HL-60 (cell line): ENCODE measurements around the gene CD93.

ENCODE experiments used
- DNase-seq, 2 experiments: peaks; one replicate each; pipeline ENCODE4 v3.0.0-alpha.2; 2010 to 2020; ENCODE audit warnings: low read depth in 1 of 2, low spot score in 1 of 2
- H3K27ac ChIP-seq: fragments of 250-450 bp; sonication (Bioruptor Pico); replicated peaks from 2 replicates; pipeline ENCODE4 v1.5.1; 2020; ENCODE audit warnings: mild to moderate bottlenecking, moderate library complexity
- H3K27me3 ChIP-seq: fragments of 250-450 bp; sonication (Bioruptor Pico); 2 replicates; pipeline ENCODE4 v1.5.1; 2021; ENCODE audit warnings: mild to moderate bottlenecking, moderate library complexity; ENCODE audit not compliant: insufficient read depth, poor library complexity, severe bottlenecking
- H3K4me3 ChIP-seq: replicated peaks from 2 replicates; pipeline ENCODE4 v1.5.1; 2011; ENCODE audit warnings: mild to moderate bottlenecking, control low read depth, low read length; ENCODE audit not compliant: insufficient read depth
- GABPA ChIP-seq: IDR thresholded peaks from 2 replicates; pipeline ENCODE4 v1.6.1; 2012; ENCODE audit warnings: low read depth
- POLR2AphosphoS5 ChIP-seq: IDR thresholded peaks from 2 replicates; pipeline ENCODE4 v1.6.1; 2012; ENCODE audit warnings: low read depth
- REST ChIP-seq: IDR thresholded peaks from 2 replicates; pipeline ENCODE4 v1.6.1; 2012; ENCODE audit warnings: low read depth; ENCODE audit not compliant: insufficient replicate concordance
- SPI1 ChIP-seq: IDR thresholded peaks from 2 replicates; pipeline ENCODE4 v1.6.1; 2012; ENCODE audit warnings: low read depth, mild to moderate bottlenecking, borderline replicate concordance
- TF ChIP-seq, protein P1 (sequence below): IDR thresholded peaks from one replicate; pipeline ENCODE4 v1.5.1; 2011; ENCODE audit warnings: low read length, control low read depth, inconsistent platforms; ENCODE audit not compliant: insufficient read depth

CD93 gene

GRCh38 chr20:23039885-23040508, 46.1 kb downstream of the CD93 start:
- no peak overlapping the region for H3K4me3 ChIP-seq
- DNase-seq, result no peak
- TF ChIP-seq GABPA (no peak), REST (no peak), SPI1 (no peak), POLR2AphosphoS5 (no peak)
- TF ChIP-seq, protein P1, sequence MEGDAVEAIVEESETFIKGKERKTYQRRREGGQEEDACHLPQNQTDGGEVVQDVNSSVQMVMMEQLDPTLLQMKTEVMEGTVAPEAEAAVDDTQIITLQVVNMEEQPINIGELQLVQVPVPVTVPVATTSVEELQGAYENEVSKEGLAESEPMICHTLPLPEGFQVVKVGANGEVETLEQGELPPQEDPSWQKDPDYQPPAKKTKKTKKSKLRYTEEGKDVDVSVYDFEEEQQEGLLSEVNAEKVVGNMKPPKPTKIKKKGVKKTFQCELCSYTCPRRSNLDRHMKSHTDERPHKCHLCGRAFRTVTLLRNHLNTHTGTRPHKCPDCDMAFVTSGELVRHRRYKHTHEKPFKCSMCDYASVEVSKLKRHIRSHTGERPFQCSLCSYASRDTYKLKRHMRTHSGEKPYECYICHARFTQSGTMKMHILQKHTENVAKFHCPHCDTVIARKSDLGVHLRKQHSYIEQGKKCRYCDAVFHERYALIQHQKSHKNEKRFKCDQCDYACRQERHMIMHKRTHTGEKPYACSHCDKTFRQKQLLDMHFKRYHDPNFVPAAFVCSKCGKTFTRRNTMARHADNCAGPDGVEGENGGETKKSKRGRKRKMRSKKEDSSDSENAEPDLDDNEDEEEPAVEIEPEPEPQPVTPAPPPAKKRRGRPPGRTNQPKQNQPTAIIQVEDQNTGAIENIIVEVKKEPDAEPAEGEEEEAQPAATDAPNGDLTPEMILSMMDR, result no peak
- no peak overlapping the region for H3K27ac ChIP-seq
- H3K27me3 ChIP-seq, result no peaks in the 10 kb centered on the region

DNA sequence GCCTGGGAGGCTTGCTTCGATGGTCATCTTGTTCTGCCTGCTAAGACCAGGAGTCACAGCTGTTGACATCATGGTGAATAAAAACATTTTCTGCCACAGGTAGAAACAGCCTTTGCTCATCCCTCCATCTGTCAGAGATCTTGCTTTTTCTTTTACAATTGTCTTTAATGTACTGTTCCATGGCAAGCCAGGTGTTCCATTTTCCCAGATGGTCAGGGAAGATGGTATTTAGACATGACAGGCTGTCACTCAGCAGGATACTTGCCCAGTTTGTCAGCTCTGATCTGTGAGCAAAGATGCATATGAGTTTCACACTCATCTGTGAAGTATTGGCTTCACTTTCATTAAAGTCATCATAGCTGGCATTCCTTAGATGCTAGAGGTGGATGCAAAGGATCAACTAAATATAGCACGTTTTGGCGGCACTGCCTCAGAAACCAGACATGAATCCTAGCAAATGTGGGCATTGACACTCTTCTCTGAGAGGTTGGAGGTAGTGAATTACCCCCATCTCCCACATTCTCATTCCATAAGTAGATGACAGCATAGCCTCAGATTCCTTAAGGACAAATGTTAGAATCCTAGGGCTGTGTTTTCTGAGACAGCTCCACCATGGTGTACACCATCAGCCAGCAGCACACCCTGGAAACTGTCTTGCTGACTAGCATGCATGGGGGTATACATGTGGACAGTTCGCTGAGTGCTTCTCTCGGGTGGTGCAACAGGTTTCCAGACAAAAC, 46.8 kb downstream of the CD93 start:
- Histone ChIP-seq H3K27me3 (no peaks in the 10 kb centered on the region), H3K27ac (no peak overlapping the region), H3K4me3 (no peak overlapping the region)
- TF ChIP-seq, protein P1, result no peak
- TF ChIP-seq SPI1 (no peak), REST (no peak), POLR2AphosphoS5 (no peak), GABPA (no peak)
- DNase-seq, result no peak

- TF ChIP-seq GABPA, result no peak
- no peak for TF ChIP-seq POLR2AphosphoS5
- H3K27me3 ChIP-seq, result no peaks in the 10 kb centered on the region
- no peak overlapping the region for H3K27ac ChIP-seq
- no peak for DNase-seq
- H3K4me3 ChIP-seq, result no peak overlapping the region
Measured at GRCh38 chr20:23037017-23037481, 49.1 kb downstream of the CD93 start.

GRCh38 chr20:23036371-23036770, 49.8 kb downstream of the CD93 start:
- TF ChIP-seq GABPA, result no peak
- TF ChIP-seq POLR2AphosphoS5, result no peak
- TF ChIP-seq, protein P1, result no peak
- no peak for TF ChIP-seq REST
- TF ChIP-seq SPI1, result no peak
- H3K27me3 ChIP-seq, result no peaks in the 10 kb centered on the region
- no peak overlapping the region for H3K4me3 ChIP-seq
- no peak for DNase-seq
- H3K27ac ChIP-seq, result no peak overlapping the region
